ENCODE results near the gene TBC1D17.

DNA sequence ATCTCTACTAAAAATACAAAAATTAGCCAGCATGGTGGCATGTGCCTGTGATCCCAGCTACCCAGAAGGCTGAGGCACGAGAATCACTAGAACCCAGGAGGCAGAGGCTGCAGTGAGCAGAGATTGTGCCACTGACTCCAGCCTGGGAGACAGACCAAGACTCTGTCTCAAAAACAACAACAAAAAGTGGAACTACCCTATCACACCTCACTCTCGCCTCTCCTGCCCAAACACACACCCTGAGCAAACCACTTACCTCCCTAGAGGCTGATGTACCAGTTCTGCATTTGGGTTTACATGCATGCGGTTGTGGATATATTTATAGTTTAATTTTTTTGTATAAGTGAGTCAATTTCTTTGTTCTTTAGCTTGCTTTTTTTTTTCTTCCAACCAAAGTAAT is 34.2 kb upstream of the TBC1D17 start:
- TF ChIP-seq POLR2A (IDR thresholded peaks at IDR 0.05) = no peak
- TF ChIP-seq, protein P1, sequence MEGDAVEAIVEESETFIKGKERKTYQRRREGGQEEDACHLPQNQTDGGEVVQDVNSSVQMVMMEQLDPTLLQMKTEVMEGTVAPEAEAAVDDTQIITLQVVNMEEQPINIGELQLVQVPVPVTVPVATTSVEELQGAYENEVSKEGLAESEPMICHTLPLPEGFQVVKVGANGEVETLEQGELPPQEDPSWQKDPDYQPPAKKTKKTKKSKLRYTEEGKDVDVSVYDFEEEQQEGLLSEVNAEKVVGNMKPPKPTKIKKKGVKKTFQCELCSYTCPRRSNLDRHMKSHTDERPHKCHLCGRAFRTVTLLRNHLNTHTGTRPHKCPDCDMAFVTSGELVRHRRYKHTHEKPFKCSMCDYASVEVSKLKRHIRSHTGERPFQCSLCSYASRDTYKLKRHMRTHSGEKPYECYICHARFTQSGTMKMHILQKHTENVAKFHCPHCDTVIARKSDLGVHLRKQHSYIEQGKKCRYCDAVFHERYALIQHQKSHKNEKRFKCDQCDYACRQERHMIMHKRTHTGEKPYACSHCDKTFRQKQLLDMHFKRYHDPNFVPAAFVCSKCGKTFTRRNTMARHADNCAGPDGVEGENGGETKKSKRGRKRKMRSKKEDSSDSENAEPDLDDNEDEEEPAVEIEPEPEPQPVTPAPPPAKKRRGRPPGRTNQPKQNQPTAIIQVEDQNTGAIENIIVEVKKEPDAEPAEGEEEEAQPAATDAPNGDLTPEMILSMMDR (IDR thresholded peaks at IDR 0.05 in 8 of 11, conservative IDR thresholded peaks at IDR 0.05 in 3 of 11) = no peak
- TF ChIP-seq POLR2AphosphoS5 (IDR thresholded peaks at IDR 0.05) = peak in 1 of 3 donors; percentile 51
